ENCODE data around the gene ALKBH5. TPM values are rescaled to one million over a fixed set of nuclear protein-coding genes. Genes with fewer than 3 reads are reported as not detected.

Gene ALKBH5
- total and polyA plus RNA-seq, 11 donors = 89.2 to 233 (median 192) TPM

DNA sequence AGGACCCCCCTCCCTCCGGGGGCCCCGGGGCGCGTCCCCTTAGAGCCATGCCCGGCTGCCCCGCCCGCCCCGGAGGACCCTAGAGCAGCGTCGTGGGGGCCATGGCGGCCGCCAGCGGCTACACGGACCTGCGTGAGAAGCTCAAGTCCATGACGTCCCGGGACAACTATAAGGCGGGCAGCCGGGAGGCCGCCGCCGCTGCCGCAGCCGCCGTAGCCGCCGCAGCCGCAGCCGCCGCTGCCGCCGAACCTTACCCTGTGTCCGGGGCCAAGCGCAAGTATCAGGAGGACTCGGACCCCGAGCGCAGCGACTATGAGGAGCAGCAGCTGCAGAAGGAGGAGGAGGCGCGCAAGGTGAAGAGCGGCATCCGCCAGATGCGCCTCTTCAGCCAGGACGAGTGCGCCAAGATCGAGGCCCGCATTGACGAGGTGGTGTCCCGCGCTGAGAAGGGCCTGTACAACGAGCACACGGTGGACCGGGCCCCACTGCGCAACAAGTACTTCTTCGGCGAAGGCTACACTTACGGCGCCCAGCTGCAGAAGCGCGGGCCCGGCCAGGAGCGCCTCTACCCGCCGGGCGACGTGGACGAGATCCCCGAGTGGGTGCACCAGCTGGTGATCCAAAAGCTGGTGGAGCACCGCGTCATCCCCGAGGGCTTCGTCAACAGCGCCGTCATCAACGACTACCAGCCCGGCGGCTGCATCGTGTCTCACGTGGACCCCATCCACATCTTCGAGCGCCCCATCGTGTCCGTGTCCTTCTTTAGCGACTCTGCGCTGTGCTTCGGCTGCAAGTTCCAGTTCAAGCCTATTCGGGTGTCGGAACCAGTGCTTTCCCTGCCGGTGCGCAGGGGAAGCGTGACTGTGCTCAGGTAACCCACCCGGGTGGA lies 759 bp downstream of the ALKBH5 start:
- peaks cover 0 to 26% (median 2%) of the 10 kb centered on the region in 9 donors for H3K36me3 ChIP-seq
- ATAC-seq = peak in 2 of 4 donors; percentile 6 to 15
- intact Hi-C loops (cut with DNase I) = loop anchor here in 3 of 10 donors (5.0 kb wide), 3 partner anchors 42 to 133 kb away; partner anchors contain the start of genes FLII (in 1 of the 3) and SMCR8 (in 1 of the 3)
- peak overlapping the region; percentile 56 to 99 (median 92) for H3K4me3 ChIP-seq
- peaks cover 13 to 75% (median 56%) of the 10 kb centered on the region in 12 donors for H3K4me1 ChIP-seq
- TF ChIP-seq, protein P1, sequence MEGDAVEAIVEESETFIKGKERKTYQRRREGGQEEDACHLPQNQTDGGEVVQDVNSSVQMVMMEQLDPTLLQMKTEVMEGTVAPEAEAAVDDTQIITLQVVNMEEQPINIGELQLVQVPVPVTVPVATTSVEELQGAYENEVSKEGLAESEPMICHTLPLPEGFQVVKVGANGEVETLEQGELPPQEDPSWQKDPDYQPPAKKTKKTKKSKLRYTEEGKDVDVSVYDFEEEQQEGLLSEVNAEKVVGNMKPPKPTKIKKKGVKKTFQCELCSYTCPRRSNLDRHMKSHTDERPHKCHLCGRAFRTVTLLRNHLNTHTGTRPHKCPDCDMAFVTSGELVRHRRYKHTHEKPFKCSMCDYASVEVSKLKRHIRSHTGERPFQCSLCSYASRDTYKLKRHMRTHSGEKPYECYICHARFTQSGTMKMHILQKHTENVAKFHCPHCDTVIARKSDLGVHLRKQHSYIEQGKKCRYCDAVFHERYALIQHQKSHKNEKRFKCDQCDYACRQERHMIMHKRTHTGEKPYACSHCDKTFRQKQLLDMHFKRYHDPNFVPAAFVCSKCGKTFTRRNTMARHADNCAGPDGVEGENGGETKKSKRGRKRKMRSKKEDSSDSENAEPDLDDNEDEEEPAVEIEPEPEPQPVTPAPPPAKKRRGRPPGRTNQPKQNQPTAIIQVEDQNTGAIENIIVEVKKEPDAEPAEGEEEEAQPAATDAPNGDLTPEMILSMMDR (IDR thresholded peaks at IDR 0.05) = no peak
- no peak for TF ChIP-seq POLR2A (IDR thresholded peaks at IDR 0.05)
- H3K27me3 ChIP-seq = no peaks in the 10 kb centered on the region
- no peaks in the 10 kb centered on the region for H3K9me3 ChIP-seq
- H3K27ac ChIP-seq = peak overlapping the region; percentile 93 to 100 (median 98)
- WGBS, 4 donors = 0 to 1% (median 1%) methylated on average over 46 to 92 of the region's 92 CpGs
- peak; percentile 43 to 70 (median 57) for DNase-seq

DNA sequence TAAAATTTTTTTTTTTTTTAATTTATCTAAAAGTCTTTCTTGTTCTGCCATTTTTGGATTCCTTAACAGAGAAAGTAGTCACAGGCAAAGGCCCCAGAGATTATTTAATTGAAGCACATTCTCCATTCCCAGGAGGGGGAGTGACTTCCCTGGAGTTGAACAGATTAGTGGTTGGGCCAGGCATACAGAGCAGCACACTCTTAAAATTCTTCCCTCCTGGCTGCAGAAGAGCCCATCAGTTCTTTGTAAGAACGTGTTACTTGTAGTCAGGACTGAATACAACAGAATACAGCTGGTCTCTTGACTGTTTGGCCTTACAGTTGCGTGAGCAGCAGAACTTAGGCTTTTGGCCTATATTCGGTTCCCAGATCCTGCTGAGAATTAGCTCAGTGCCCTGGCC lies 1.8 kb downstream of the ALKBH5 start:
- DNase-seq (no peak), ATAC-seq (no peak)
- peaks cover 0 to 34% (median 6%) of the 10 kb centered on the region in 9 donors for H3K36me3 ChIP-seq
- intact Hi-C loops (cut with DNase I) = loop anchor here in 2 of 10 donors (5.0 kb wide), 2 partner anchors 43 to 72 kb away; partner anchors contain the start of gene FLII (in 1 of the 2)
- H3K4me1 ChIP-seq = peaks cover 16 to 85% (median 66%) of the 10 kb centered on the region in 12 donors
- WGBS, 4 donors = 3 to 14% (median 9%) methylated on average over 3 of the region's 3 CpGs
- no peaks in the 10 kb centered on the region for H3K9me3 ChIP-seq
- H3K27me3 ChIP-seq = no peaks in the 10 kb centered on the region
- TF ChIP-seq, protein P1 (IDR thresholded peaks at IDR 0.05) = no peak
- no peak for TF ChIP-seq POLR2A (IDR thresholded peaks at IDR 0.05)
- H3K27ac ChIP-seq = peak overlapping the region in 11 of 12 donors; percentile 37 to 100 (median 99)
- H3K4me3 ChIP-seq = peak overlapping the region; percentile 56 to 99 (median 92)

DNA sequence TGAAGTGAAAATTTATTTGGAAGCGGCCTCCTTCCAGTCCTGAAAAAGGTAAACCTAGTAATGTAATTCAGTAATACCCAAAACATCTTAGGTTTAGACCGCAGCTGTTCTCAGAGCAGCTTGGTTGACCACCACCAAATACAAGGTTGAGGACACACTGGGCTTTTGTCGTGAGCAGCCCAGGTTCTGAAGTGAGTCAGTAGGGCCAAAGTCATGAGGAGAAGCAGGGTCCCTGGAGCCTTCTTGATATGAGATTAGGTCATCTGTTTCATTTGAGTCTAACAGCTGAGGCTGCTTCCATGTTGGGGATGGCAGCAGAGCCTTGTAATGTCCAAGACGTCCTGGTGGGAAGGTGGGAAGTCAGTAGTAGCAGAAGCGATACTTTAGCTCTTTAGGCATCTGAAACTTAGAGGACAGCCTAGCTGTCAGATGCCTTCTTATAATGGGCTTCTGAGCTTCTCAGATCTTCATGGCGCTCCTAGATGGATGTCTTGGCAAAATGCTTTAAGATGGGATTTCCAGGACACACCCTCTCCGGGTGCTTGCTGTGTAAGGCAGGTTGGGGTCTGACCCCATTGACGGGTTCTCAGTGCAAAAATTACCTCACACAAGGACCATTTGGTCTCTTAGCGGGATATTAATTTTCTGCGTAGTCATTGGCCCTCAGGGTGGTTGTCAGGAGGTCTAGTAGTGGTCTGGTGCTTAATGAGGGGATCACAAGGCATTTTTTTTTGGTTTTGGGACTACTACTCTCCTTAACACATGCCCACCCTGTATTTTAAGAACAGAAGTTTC lies 2.4 kb downstream of the ALKBH5 start:
- H3K36me3 ChIP-seq = peaks cover 0 to 34% (median 6%) of the 10 kb centered on the region in 9 donors
- no peaks in the 10 kb centered on the region for H3K9me3 ChIP-seq
- no peak for TF ChIP-seq POLR2A (IDR thresholded peaks at IDR 0.05)
- TF ChIP-seq, protein P1 (IDR thresholded peaks at IDR 0.05) = no peak
- no peaks in the 10 kb centered on the region for H3K27me3 ChIP-seq
- peak overlapping the region; percentile 56 to 99 (median 92) for H3K4me3 ChIP-seq
- 37 to 55% (median 44%) methylated on average over 10 of the region's 10 CpGs for WGBS, 4 donors
- ATAC-seq (no peak), DNase-seq (no peak)
- H3K4me1 ChIP-seq = peaks cover 21 to 91% (median 72%) of the 10 kb centered on the region in 12 donors
- intact Hi-C loops (cut with DNase I) = loop anchor here in 2 of 10 donors (5.0 kb wide), 2 partner anchors 44 to 71 kb away; partner anchors contain the start of gene FLII (in 1 of the 2)
- peak overlapping the region in 11 of 12 donors; percentile 41 to 100 (median 99) for H3K27ac ChIP-seq

All from heart left ventricle (tissue), 16 donors.